Epidermal melanocyte (primary cell): ENCODE results near the gene LRRC27.

Source experiments
- DNase-seq: peaks from one replicate; pipeline ENCODE4 v3.0.0; 2011; ENCODE audit warnings: low spot score; ENCODE audit not compliant: insufficient read length

The LRRC27 gene

DNA sequence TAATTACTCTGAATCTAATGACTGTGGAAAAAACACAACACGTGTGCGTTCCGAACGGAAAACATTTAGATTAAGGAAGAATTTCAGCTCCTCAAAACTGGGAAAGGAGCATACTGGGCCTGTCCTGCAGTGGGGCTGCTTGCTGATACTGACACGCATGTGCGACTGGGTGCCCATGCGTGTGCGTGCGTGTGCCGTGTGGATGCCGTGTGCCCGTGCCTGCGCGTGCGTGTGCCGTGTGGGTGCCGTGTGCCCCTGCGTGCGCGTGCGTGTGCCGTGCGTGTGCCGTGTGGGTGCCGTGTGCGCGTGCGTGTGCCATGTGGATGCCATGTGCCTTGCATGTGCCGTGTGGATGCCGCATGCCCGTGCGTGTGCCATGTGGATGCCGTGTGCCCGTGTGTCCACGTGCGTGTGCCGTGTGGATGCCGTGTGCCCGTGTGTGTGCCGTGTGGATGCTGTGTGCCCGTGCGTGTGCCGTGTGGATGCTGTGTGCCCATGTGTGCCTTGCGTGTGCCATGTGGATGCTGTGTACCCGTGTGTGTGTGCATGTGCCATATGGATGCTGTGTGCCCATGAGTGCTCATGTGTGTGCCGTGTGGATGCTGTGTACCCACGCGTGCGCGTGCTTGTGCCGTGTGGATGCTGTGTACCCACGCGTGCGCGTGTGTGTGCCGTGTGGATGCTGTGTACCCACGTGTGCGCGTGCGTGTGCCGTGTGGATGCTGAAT, 93.2 kb downstream of the LRRC27 start:
- no peak for DNase-seq

DNA sequence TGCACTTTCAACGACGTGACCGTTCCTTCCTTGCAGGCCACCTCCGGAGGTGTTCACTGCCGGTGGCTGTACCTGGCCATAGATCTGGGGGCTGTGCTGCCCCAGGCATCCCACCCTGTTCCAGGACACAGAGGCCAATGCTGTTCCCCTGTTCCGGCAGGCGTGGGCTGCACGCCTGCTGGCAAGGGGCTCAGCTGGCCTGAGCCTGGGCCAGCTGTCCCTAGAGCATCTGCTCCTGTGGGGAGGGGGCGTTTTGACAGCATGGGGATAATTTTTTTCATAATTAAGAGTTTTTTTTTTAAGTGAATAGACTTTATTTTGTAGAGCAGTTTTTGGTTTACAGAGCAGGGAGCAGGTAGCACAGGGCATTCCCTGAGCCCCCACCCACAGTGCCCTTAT, 93.8 kb downstream of the LRRC27 start:
- DNase-seq: no peak

DNA sequence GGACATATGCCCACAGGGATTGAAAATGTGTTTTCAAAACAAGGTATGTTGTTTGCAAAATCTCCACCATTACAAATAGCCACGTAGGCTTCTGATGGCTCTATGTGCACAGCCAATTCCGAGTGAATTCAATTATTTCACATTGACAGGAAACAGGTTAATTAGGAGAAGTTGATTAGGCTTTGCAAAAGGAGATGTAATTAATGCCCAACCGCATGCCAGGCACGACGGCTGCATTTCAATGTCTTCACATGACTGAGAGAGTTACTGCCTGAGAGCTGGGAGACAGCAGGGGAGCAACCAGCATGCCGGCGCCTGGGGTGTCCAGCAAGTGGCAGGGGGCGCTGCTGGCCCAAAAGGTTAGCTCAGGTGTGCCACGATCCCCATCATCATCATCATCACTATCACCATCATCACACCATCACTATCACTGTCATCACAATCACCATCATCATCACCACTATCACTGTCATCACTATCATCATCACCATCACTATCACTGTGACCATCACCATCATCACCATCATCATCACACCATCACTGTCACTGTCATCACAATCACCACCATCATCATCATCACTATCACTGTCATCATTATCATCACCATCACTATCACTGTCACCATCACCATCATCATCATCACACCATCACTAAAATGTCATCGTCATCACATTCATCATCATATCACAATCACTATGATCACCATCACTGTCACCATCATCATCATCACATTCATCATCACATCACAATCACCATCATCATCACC, 95.2 kb downstream of the LRRC27 start:
- DNase-seq: no peak

- no peak for DNase-seq
Measured at GRCh38 chr10:132427939-132428367, 96.0 kb downstream of the LRRC27 start.

DNA sequence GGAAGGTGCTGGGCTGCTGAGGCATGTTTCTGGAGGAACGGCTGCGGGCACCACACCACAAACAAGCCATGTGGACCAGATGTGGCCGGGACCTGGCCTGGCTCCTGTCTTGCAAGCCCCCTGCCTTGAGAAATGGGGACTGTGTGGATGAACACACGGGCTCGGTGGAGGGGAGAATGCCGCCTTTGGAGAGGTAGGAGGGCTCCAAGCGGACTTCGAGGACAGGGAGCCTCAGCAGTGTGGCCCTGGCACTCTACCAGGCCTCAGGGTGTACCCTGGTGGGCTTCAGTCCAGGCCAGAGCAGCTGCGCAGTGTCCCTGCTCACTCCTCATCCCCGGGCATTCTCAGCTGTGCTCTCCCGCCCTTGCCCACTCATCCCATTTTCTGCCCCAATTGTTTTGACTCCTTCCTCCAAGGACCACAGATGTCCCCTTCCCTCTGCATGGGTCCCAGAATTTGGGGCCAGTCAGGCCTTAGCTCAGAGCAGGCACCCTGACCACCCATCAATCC, 96.5 kb downstream of the LRRC27 start:
- DNase-seq: no peak
